H9 (cell line): ENCODE measurements around the gene CELF1. TPM values are rescaled to one million over a fixed set of nuclear protein-coding genes. Genes with fewer than 3 reads are reported as not detected.

Source experiments
- DNase-seq: peaks from one replicate; pipeline ENCODE4 v3.0.0-alpha.2; 2017
- H2AFZ ChIP-seq: one replicate; pipeline ENCODE4 v1.6.1; 2013; ENCODE audit warnings: mild to moderate bottlenecking, low read length, control low read depth, moderate library complexity
- H2AK5ac ChIP-seq: 2 replicates; pipeline ENCODE4 v1.6.1; 2013; ENCODE audit warnings: low read length, control low read depth, mixed read lengths; ENCODE audit not compliant: insufficient read length
- H2BK120ac ChIP-seq: one replicate; pipeline ENCODE4 v1.6.1; 2013; ENCODE audit warnings: low read depth, mild to moderate bottlenecking, low read length, control low read depth, inconsistent platforms; ENCODE audit not compliant: poor library complexity, severe bottlenecking
- H2BK12ac ChIP-seq: 2 replicates; pipeline ENCODE4 v1.6.1; 2013; ENCODE audit warnings: low read length, control low read depth, mixed read lengths, low read depth; ENCODE audit not compliant: insufficient read length
- H2BK15ac ChIP-seq: 2 replicates; pipeline ENCODE4 v1.6.1; 2013; ENCODE audit warnings: low read depth, low read length, control low read depth
- H2BK20ac ChIP-seq: one replicate; pipeline ENCODE4 v1.6.1; 2013; ENCODE audit warnings: low read depth, mild to moderate bottlenecking, low read length, control low read depth, inconsistent platforms; ENCODE audit not compliant: poor library complexity, severe bottlenecking
- H2BK5ac ChIP-seq: 2 replicates; pipeline ENCODE4 v1.6.1; 2013; ENCODE audit warnings: low read length, control low read depth, mixed read lengths; ENCODE audit not compliant: insufficient read length
- H3K14ac ChIP-seq: 2 replicates; pipeline ENCODE4 v1.6.1; 2013; ENCODE audit warnings: low read length, control low read depth; ENCODE audit not compliant: insufficient read depth
- H3K18ac ChIP-seq: 2 replicates; pipeline ENCODE4 v1.6.1; 2013; ENCODE audit warnings: low read depth, mild to moderate bottlenecking, mixed read lengths, low read length, control low read depth; ENCODE audit not compliant: insufficient read length
- H3K23ac ChIP-seq: 2 replicates; pipeline ENCODE4 v1.6.1; 2013; ENCODE audit warnings: low read length, control low read depth, mixed read lengths, low read depth; ENCODE audit not compliant: insufficient read length
- H3K23me2 ChIP-seq: 2 replicates; pipeline ENCODE4 v1.6.1; 2013; ENCODE audit warnings: low read depth, mild to moderate bottlenecking, mixed read lengths, low read length, control low read depth; ENCODE audit not compliant: insufficient read length, poor library complexity, severe bottlenecking
- H3K27ac ChIP-seq: 2 replicates; pipeline ENCODE4 v1.5.1; 2013; ENCODE audit warnings: low read length, control low read depth, mixed read lengths, low read depth; ENCODE audit not compliant: insufficient read length
- H3K27me3 ChIP-seq: 2 replicates; pipeline ENCODE4 v1.6.1; 2013; ENCODE audit warnings: low read length, control low read depth, inconsistent platforms; ENCODE audit not compliant: insufficient read depth
- H3K4ac ChIP-seq: 2 replicates; pipeline ENCODE4 v1.6.1; 2013; ENCODE audit warnings: low read depth, mild to moderate bottlenecking, control low read depth, inconsistent platforms, low read length, moderate library complexity
- H3K4me1 ChIP-seq: 2 replicates; pipeline ENCODE4 v1.6.1; 2013; ENCODE audit warnings: low read length, control low read depth, inconsistent platforms; ENCODE audit not compliant: insufficient read depth
- H3K4me2 ChIP-seq: 2 replicates; pipeline ENCODE4 v1.6.1; 2013; ENCODE audit warnings: low read length, control low read depth, mixed read lengths; ENCODE audit not compliant: insufficient read length, insufficient read depth
- H3K56ac ChIP-seq: 2 replicates; pipeline ENCODE4 v1.6.1; 2013; ENCODE audit warnings: low read depth, mild to moderate bottlenecking, mixed read lengths, low read length, control low read depth; ENCODE audit not compliant: insufficient read length
- H3K79me1 ChIP-seq: 2 replicates; pipeline ENCODE4 v1.6.1; 2013; ENCODE audit warnings: low read depth, mild to moderate bottlenecking, moderate library complexity, low read length, control low read depth, inconsistent platforms; ENCODE audit not compliant: insufficient read depth, poor library complexity, severe bottlenecking
- H3K79me2 ChIP-seq: 2 replicates; pipeline ENCODE4 v1.6.1; 2013; ENCODE audit warnings: low read length, control low read depth, inconsistent platforms; ENCODE audit not compliant: insufficient read depth
- H3K9ac ChIP-seq: 2 replicates; pipeline ENCODE4 v1.6.1; 2013; ENCODE audit warnings: low read length, control low read depth, mixed read lengths; ENCODE audit not compliant: insufficient read length; ENCODE audit errors: extremely low read depth
- H3K9me3 ChIP-seq: one replicate; pipeline ENCODE4 v1.6.1; 2013; ENCODE audit warnings: low read depth, low read length, inconsistent platforms; ENCODE audit not compliant: control insufficient read depth
- H3T11ph ChIP-seq: one replicate; pipeline ENCODE4 v1.6.1; 2013; ENCODE audit warnings: mild to moderate bottlenecking, low read length, control low read depth, inconsistent platforms
- H4K20me1 ChIP-seq: one replicate; pipeline ENCODE4 v1.6.1; 2013; ENCODE audit not compliant: control insufficient read depth, insufficient read length, insufficient read depth
- H4K5ac ChIP-seq: 2 replicates; pipeline ENCODE4 v1.6.1; 2013; ENCODE audit warnings: low read depth, mild to moderate bottlenecking, mixed read lengths, low read length, control low read depth; ENCODE audit not compliant: insufficient read length
- H4K8ac ChIP-seq: replicated peaks from 2 replicates; pipeline ENCODE4 v1.6.1; 2013; ENCODE audit warnings: low read length, control low read depth, mixed read lengths, low read depth; ENCODE audit not compliant: insufficient read length
- H4K91ac ChIP-seq: 2 replicates; pipeline ENCODE4 v1.6.1; 2013; ENCODE audit warnings: low read depth, mild to moderate bottlenecking, moderate library complexity, mixed read lengths, low read length, control low read depth; ENCODE audit not compliant: insufficient read length
- H3K27ac Mint-ChIP-seq, 3 experiments: 2 replicates in 2 of 3; 3 replicates in 1 of 3; pipeline ENCODE4 v1.8.0; 2020 to 2021; ENCODE audit warnings: mixed read lengths in 3 of 3, mild to moderate bottlenecking in 1 of 3, moderate library complexity in 1 of 3
- H3K27me3 Mint-ChIP-seq: 2 replicates; pipeline ENCODE4 v1.8.0; 2021; ENCODE audit warnings: low read depth, mild to moderate bottlenecking, moderate library complexity, mixed read lengths
- H3K36me3 Mint-ChIP-seq, 3 experiments: 2 replicates in 2 of 3; 3 replicates in 1 of 3; pipeline ENCODE4 v1.8.0; 2020 to 2021; ENCODE audit warnings: low read depth in 3 of 3, mixed read lengths in 3 of 3; ENCODE audit not compliant: insufficient read depth in 1 of 3
- H3K4me1 Mint-ChIP-seq, 2 experiments: 2 replicates each; pipeline ENCODE4 v1.8.0; 2020; ENCODE audit warnings: mixed read lengths in 2 of 2
- H3K4me3 Mint-ChIP-seq, 2 experiments: 2 replicates in 1 of 2; 3 replicates in 1 of 2; pipeline ENCODE4 v1.8.0; 2020 to 2021; ENCODE audit warnings: mild to moderate bottlenecking in 2 of 2, mixed read lengths in 2 of 2, moderate library complexity in 1 of 2
- H3K9me3 Mint-ChIP-seq, 2 experiments: 2 replicates in 1 of 2; 3 replicates in 1 of 2; pipeline ENCODE4 v1.8.0; 2020; ENCODE audit warnings: mild to moderate bottlenecking in 2 of 2, mixed read lengths in 2 of 2, moderate library complexity in 1 of 2
- CTCF ChIP-seq: fragments of 200-600 bp; sonication (generic); conservative IDR thresholded peaks from 3 replicates; pipeline ENCODE4 v1.8.0; 2021; ENCODE audit warnings: antibody characterized with exemption, mild to moderate bottlenecking
- WGBS: extraction: QIAGEN DNeasy Blood & Tissue Kit; methylation state at CpG from one replicate; pipeline ENCODE4 v1.1.7; 2013; ENCODE audit warnings: missing lambda C conversion rate, low lambda C conversion rate, mixed read lengths; ENCODE audit not compliant: insufficient read length; ENCODE audit errors: extremely low coverage; 5-methylcytosine and 5-hydroxymethylcytosine counted together
- total RNA-seq: library from RNA; stranded (reverse); gene quantifications from 2 replicates; pipeline ENCODE4 v1.2.1, GENCODE V29; 2021

CELF1 gene
- total RNA-seq, 1 experiment from 2014 or later = 211 TPM

GRCh38 chr11:47461876-47462275, 91.1 kb downstream of the CELF1 start:
- H4K8ac ChIP-seq = no peak overlapping the region
- no peak overlapping the region for H2AFZ ChIP-seq
- peaks cover 0 to 20% (median 10%) of the 10 kb centered on the region in 3 experiments; a peak in 6 of 7 replicates for H3K36me3 Mint-ChIP-seq
- no peak overlapping the region for H2BK15ac ChIP-seq
- no peak for DNase-seq
- no peak overlapping the region for H3K27ac ChIP-seq
- no peak for TF ChIP-seq CTCF
- no peaks in the 10 kb centered on the region for H3K9me3 Mint-ChIP-seq
- no peak overlapping the region for H2BK5ac ChIP-seq
- no peak overlapping the region for H3K4me2 ChIP-seq
- H3K4me1 Mint-ChIP-seq = peaks cover 13 to 22% of the 10 kb centered on the region in 2 experiments
- H3K23ac ChIP-seq = no peak overlapping the region
- WGBS = no CpG with 5 or more reads among the region's 7 CpGs
- H4K5ac ChIP-seq = no peak overlapping the region
- no peak overlapping the region for H4K91ac ChIP-seq
- no peak overlapping the region for H2BK12ac ChIP-seq
- H3K27me3 ChIP-seq = no peaks in the 10 kb centered on the region
- H3K79me1 ChIP-seq = no peaks in the 10 kb centered on the region
- no peaks in the 10 kb centered on the region; the same call in none of the 2 replicates for H3K27me3 Mint-ChIP-seq
- no peak overlapping the region for H2BK20ac ChIP-seq
- no peak overlapping the region for H3K9ac ChIP-seq
- H3K14ac ChIP-seq = no peak overlapping the region
- H3K79me2 ChIP-seq = no peaks in the 10 kb centered on the region
- H3K4ac ChIP-seq = no peak overlapping the region
- H3K56ac ChIP-seq = no peak overlapping the region
- no peak overlapping the region for H2BK120ac ChIP-seq
- no peaks in the 10 kb centered on the region for H3K9me3 ChIP-seq
- H3K23me2 ChIP-seq = no peaks in the 10 kb centered on the region
- peak overlapping the region; percentile 36 to 84 (median 42) for H3K27ac Mint-ChIP-seq
- no peak overlapping the region for H2AK5ac ChIP-seq
- H3K4me1 ChIP-seq = no peaks in the 10 kb centered on the region
- no peak overlapping the region for H3T11ph ChIP-seq
- no peak overlapping the region for H3K4me3 Mint-ChIP-seq
- no peak overlapping the region for H3K18ac ChIP-seq
- no peaks in the 10 kb centered on the region for H4K20me1 ChIP-seq
